Forelimb muscle (tissue), 1 donor: ENCODE results near the gene THOC6. TPM values are rescaled to one million over a fixed set of nuclear protein-coding genes. Genes with fewer than 3 reads are reported as not detected.

Experiments
- DNase-seq: peaks from one replicate; pipeline ENCODE4 v3.0.0-alpha.2; 2013; ENCODE audit warnings: low read depth
- polyA plus RNA-seq: library from polyadenylated mRNA; unstranded; fragments of 120-200 nt; gene quantifications from one replicate; pipeline ENCODE4 v1.2.1, GENCODE V29; 2013; ENCODE audit not compliant: insufficient read length

Gene THOC6
- polyA plus RNA-seq: 18.4 TPM

DNA sequence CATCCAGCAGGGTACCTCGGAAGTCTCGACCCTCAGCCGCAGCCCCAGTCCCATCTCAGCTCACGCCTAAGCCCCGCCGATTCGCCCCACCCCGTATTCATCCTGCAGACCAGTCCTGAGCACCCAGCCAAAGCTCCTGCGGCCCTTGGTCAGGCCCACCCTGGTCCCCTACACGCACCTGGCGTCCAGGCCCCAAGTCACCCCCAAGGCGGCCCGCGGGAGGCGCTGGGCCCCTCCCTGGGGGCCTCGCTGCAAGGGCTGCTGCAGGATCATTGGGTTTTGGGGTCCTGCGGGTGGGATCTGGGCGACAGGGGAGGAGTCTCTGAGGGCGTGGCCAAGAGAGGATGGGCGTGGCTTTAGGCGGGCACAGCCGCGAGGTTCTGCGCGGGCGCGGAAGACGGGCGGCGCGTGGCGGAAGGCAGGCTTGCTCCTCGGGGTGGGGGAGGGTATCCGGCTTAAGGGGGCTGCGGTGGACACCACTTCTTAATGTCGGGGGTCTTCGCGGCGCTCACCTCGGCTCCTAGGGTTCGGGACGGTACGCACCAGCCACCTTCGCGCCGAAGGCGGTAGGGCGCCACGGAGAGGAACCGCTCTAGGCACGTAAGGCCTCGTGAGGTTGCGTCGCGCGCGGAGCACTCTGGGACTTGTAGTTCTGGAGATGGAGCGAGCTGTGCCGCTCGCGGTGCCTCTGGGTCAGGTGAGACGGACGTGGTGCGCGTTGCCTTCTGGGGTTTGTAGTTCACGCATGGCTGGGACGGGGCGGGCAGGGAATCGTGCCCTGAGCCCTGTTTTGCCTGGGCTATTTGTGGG is at the start of gene THOC6, which contains the start of gene HCFC1R1:
Gene THOC6, plus strand, starts transcription at position 367 of the 810 bp plus-strand sequence. Its CDS starts 292 bp downstream, at position 659.
Gene HCFC1R1, minus strand, starts transcription at position 274 of the 810 bp plus-strand sequence. Its CDS starts 1 bp downstream, at position 273.
- DNase-seq: peak; percentile 86

DNA sequence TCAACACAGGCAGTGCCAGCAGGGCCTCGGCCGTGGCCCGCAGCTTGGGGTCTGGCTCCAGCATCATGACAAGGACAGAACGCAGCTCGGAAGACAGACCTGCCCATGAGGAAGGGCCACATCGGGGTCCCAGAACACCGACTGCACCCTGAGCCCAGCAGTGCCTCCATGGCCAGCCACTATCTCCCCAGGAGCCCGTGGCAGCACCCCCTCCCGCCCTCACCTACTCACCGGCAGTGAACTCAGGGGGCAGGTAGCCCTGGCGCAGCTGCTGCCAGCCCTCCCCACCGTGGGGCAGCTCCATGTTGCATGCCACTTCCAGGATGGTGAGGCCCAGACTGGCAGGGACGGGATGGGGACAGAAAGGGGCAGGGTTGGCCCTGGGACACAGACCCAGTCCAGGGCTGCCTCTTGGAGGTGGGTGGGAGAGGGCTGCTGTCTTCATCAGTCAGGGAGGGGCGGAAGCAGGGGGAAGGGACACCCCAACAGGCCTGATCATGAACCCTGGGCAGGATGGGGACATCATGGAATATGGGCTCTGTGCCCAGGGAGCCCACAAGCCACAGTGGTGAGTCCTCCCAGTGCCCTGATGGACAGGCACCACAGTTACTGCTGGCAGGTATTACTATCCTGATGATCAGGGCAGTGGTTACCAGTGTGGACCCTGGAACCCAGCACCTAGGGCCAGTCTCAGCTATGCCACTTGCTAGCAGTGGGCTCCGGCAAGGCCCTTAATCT is 49.3 kb upstream of the THOC6 start:
- no peak for DNase-seq

DNA sequence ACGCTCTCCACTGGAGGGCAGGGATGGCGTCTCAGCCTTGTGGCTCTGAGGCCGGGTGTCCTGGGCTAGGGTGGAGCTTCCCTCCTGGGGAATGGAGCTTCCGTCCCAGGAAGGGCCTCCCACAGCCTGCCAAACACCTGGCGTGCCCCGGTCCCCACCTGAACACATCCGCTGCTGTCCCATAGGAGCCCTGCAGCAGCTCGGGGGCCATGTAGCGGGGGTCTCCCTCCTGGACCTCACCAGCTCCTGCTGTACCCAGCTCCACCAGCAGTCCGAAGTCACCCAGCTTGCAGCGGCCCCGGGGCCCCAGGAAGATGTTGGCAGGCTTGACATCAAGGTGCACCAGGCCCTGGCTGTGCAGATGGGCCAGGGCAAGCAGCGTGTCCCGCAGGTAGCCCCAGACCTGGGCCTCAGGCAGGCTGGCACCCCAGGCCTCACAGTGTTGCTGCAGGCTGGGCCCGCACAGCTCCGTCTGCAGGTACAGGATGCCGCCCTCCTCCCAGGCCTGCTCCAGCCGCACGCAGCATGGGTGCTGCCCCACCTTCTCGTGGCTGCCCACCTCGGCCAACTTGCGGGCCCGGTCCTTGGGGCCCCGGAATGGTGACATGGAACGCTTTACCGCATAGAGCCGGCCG is 48.6 kb upstream of the THOC6 start:
- no peak for DNase-seq

DNA sequence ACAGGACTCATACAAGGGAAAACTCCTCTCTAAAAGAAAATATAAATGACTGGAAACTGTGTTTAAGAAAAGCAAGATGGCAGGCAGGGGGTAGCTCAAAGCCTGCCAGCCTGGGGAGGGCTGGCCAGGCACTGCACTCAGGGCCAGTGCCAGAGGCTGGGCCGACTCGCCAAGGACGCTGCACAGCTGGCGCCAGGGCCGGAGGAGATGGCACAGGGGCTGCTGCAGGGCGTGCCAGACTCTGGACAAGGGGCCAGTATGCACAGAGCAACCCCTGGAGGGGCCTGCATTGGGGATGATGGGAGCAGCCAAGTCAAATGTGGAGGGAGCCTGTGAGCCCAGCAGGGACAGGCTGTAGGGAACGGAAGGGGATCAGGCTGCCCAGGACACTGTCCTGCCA is 47.6 kb upstream of the THOC6 start:
- no peak for DNase-seq

DNA sequence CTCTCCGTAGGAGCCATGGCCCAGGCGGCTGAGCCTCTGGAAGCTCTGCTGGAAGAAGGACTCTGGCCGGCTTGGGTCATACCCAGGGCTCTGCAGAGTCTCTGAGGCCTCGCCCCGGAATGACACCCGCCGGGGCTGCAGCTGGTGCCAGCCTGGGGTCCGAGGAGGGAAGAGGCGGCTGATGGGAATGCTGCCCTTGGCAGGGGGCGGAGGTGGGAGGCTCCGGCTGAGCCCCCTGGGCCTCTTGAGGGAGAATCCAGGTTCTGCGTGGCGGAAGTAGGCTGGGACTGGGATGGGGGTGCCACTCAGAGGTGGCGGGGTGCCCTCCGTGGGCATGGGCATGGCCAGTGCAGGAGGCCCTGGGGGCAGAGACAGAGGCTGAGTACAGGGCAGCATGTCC is 47.2 kb upstream of the THOC6 start:
- DNase-seq: no peak

DNA sequence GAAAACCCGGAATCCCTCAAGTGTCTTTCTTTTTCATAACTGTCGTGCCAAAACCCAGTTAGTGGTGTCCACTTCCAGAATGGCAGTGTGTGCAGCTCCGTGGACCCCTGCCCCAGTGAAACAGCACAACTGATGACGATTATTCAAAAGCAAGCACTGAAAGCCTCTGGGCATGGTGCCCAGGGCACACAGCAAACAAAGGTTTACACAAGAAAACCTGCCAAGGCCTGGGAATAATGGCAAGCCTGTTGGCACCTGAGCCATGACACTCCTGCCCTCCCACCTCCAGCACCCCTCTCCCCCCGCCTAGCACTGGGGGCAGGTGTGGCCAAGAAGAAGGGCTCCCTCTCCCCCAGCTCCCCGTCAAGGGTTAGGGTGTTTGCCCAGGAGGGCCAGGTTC is 46.4 kb upstream of the THOC6 start:
- no peak for DNase-seq

DNA sequence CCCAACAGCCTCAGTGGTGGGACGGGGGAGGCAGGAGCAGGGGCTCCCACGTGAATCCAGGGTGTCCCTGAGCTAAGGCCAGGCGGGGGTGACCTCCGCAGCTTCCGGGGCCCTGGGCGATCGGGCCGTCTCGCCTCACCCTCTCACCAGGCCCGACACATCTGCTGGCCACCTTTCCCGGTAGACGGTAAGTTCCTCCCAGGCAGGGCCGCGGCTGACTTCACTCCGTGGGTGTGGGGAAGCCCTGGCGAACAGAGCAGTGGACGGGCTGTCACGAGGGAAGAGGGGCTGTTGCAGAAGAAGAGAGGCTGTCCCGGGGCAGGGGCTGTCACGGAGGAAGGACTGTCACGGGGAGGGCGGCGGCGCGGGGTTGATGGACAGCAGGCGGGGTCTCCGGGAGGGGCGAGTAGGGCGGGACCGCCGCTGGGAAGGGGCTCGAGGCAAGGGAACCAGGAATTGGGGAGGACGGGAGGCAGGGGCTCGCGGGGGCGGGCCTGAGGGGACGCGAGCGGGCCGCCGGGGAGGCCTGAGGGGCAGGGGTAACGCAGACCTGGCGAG is 44.1 kb upstream of the THOC6 start:
- DNase-seq: no peak

DNA sequence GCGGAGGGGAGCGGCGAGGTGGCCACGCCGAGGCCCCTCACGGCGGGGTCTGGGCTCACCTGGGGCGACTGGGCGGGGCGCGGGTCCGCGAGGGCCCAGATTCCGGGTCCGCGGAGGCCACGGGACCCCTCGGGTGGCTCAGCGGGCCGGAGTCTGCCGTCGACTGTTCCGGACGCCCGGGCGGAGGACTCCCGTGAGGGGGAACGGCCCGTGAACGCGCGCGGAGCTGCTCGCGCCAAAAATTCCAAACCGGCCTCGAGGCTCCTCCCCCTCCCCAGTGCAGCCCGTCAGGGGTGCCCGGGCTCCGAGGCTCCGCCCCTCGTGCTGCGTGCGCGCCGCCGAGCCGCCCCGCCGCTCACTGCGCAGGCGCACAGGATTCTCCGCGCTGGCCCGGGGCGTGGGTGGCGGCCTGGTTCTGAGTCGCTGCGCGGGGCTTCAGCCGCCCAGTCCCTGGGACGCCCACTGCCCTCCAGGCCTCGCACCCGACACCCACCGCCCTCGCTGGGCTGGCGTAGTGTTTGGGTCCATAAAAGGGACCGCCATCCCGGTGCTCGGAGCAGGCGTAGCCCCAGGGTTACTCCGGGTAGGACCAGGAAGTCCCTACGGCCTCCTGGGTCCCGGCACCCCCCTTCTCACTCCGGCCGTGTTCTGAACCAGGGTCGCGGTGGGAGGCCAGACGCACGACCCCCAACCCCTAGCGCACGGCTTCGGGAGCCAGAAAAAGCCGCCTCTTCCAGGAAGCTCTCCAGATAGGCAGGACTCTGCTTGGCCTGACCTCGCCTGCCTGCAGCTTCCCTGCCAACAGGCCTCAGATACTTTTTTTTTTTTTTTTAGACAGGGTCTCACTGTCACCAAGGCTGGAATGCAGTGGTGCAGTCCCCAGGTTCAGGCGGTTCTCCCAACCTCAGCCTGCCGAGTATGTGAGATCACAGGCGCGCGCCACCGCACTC is 43.3 kb upstream of the THOC6 start, which contains the start of gene PKMYT1:
Gene PKMYT1, minus strand, starts transcription at position 220 of the 950 bp plus-strand sequence. CDS start 789 bp downstream, outside the sequence.
- peak; percentile 62 for DNase-seq

DNA sequence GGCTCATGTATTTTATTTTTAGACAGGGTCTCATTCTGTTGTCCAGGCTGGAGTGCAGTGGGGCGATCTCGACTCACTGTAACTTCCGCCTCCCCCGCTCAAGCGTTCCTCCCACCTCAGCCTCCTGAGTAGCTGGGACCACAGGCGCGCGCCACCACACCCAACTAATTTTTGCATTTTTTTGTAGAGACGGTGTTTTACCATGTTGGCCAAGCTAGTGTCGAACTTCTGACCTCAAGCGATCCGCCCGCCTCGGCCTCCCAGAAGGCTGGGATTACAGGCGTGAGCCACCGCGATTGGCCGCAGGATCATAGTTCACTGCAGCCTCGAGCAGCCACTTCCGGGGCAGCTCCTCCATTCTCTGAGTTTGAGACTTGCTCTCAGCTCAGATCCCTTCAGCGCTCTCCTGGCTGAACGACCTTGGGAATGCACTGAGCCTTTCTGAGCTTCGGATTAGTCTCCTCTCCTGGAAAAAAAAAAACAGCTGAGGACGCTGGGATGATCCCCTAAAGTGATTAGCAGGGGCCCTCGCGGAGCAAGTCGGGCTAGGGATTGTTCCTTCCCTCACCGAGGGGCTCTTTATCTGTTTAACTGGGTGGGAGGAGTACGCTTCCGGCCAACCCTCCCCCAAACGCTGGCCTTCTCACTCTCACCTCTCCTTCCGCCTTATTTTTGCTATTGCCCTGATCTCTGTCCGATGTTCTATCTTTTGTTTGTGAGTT is 42.5 kb upstream of the THOC6 start:
- DNase-seq: no peak

DNA sequence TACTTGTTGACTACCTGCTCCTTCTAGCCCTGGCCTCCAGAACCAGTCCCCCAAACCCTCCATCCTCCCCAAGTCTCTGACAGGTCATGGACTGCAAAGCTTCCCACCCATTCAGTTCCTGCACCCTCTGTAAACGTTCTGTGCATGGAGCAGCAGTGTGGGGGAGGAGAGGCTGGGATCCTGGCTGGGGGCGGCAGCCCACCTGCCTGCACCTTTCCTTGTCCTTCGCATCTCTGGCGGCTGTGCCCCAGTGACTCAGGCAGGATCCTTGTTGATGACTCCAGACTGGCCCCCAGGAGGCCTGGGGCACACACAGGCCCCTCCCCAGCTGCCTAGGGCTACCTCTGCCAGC is 42.0 kb upstream of the THOC6 start:
- DNase-seq: no peak

DNA sequence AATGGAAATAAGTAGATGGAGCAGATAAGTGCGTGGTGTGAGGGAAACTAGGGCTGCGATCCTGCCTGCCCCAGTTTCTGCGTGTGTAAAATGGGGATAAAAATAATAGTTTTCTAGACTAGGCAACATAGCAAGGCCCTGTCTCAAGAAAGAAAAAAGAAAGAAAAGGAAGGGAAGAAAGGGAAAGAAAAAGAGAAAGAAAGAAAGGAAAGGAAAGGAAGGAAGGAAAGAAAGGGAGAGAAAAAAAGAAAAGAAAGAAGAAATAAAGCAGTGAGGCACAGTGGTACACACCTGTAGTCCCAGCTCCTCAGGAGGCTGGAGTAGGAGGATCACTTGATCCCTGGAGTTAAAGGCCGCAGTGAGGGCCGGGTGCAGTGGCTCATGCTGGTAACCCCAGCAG is 41.4 kb upstream of the THOC6 start:
- DNase-seq: no peak

DNA sequence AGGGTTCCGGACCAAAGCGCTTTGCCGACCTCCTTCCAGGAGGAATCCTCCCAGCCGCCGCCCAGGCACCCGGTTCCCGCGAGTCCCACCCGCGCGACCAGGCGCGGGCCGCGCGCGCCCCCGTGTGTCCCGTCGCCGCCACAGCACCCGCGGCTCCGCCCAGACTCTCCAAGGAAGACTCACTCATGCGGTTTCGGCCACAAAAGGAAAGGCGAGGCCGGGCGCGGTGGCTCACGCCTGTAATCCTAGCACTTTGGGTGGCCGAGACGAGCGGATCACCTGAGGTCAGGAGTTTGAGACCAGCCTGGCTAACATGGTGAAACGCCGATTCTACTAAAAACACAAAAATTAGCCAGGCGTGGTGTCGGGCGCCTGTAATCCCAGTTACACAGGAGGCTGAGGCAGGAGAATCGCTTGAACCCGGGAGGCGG is 40.1 kb upstream of the THOC6 start:
- no peak for DNase-seq

DNA sequence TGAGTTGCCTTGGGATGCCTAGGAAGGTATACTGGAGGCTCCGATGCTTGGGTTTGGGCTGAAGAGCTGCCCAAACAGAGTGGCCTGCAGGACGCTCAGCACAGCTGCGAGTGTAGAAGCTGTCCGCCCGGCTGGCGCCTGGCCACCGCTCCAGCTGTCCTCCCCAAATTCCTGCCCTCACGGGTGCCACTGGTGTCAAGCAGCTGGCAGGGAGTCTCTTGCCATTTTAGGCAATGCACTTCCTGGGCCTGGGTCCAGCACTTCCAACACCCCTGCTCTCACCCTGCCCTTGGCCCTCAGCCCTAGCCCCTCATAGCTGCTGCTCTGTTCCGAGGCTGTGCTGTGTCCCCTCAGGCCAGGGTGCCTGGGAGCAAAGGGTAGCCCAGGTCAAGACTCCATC is 38.4 kb upstream of the THOC6 start:
- DNase-seq: no peak

DNA sequence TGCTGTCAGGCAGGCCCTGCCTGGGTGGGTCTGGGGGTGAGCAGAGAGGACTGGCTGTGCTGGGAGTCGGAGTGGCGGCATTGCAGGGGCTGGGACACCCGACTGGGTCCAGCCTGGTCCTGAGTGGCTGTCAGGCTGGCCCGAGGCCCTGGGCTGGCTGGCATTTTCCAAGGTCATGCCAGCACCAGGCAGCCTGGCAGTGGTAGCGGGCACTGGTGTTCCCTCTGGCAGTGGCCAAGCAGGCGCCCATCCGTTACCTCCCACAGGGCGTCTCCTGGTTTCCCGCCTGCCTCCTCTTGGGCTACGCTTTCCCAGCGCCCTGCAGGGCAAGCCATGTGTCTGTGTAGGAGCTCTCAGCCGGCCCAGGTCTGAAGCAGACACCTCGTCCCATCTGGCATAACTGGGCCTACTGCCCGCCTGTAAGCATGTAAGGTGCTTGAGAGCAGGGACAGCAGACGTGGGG is 37.9 kb upstream of the THOC6 start:
- no peak for DNase-seq

DNA sequence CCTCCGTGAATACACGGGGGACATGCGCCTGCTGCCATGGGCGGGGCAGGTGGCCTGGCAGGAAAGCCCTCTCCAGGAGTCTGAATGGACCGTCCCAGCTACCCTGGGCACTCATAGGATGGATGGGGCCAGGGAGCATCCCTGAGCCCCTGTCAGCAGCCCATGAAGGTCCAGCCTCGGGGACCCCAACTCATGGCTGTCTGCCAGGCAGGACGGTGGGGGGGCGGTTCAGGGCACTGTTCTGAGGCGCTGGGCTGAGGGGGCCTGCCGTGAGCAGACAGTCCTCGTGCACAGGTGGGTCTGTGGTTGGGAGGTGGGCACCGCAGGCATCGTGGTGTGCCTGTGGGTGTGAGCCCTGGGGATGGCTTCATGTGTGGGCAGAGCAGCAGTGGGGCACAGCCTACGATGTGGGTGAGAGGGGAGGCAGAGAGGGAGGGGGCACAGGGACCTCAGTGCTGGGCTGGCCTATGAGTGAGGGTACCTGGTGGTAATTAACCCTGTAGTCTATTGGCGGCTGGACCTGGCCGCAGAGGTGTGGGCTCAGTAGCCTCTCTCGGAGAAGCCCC is 37.1 kb upstream of the THOC6 start:
- no peak for DNase-seq

DNA sequence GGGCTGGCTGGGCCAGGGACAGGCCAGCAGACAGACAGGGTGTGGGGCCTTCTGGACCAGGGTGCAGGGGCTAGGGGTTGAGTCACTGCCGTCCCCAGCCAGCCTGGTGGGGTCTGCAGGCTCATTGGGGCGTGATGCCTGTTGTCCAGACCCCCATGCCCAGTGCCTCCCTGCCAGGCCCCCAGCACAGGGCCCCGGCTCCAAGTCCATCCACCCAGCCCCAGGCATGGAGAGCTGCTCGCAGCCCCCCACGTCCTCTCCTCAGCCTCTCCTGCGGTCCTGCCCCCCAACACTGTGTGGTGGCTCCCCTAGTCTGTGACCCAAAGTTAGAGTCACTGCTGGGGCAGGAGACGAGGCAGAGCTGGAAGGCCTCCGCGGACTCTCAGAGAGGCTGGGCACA is 36.5 kb upstream of the THOC6 start:
- DNase-seq: no peak

DNA sequence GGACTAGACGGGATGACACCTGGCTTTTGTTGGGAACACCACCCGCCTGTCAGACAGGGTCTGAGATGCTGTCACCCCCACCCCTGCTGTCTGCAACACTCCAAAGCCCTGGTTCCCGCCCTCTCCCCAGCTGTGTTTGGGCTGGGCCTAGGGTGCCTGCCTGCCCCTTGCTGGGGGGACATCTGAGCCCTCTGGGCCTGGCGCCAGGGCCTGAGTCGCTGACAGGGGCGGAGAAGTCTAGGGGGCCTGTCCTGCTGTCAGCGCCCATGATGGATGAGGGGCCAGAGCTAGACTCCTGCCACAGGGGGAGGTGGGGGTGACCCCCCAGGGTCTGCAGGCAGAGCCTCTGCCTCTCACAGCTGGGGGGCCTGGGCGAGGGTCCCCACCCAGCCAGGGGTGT is 36.0 kb upstream of the THOC6 start:
- no peak for DNase-seq

DNA sequence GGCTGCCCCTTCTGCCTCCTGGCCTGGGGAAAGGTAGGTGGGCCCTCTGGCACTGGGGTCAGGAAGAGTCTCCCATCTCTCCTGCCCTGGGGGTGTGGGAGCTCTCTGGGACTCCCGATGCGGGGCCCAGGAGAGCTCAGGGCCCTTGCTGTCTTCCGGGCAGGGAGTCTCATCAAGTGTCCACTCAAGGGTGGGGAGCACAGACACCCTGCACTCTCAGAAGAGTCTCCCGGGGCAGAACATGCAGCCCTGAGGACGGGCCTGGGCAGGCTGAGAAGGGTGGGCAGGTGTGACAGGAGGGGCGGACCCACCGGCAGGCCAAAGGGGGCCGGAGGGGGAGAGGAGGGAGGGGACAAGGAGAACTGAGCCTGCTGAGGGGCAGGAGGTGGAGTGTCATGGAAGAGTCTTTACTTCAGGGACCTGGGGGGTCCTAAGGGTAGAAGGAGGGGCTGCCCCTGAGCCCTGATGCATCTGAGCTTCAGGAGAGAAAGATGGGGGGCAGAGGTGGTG is 35.2 kb upstream of the THOC6 start:
- no peak for DNase-seq

DNA sequence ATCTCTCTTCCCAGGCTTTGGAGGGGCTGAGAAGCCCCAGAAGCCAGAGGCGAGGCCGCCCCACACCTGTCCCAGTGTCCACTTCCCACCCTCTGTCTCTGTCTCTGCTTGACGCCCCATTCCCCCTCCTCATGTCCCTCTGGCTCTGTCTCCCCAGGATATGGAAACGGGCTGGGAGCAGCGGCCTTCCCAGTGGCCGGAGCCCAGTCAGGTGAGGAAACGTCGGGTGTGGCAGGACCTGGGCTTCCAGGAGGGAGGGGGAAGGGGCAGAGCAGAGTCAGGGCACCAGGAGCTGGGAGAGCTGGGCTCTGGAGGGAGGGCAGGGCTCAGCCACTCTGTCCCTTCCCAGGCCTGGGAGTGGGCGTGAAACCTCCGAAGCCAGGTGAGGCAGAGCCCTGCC is 32.9 kb upstream of the THOC6 start:
- no peak for DNase-seq
